ENCODE data around the gene MYO10.

- TF ChIP-seq YY1 (IDR thresholded peaks at IDR 0.05; ENCODE audit: insufficient read depth, insufficient read length) (no peak), SUZ12 (IDR thresholded peaks at IDR 0.05; ENCODE audit: extremely low read depth, insufficient read depth, insufficient read length) (no peak)
Measured at GRCh38 chr5:16849181-16849580, 86.9 kb downstream of the MYO10 start.
